GM19239 (cell line): ENCODE results near the gene PXDN.
"Not testable (repeated sequence)": the region's sequence is repeated elsewhere in the genome, so short reads cannot be mapped to it uniquely, and the experiment has no call there.

Experiments used
- DNase-seq: peaks from one replicate; pipeline ENCODE4 v3.0.0; 2011; ENCODE audit warnings: low spot score; ENCODE audit not compliant: insufficient read length
- FAIRE-seq: peaks from 2 replicates; lab custom pipeline; 2011; peaks lifted over from hg19 to GRCh38; lab: Jason Lieb, UNC

Gene PXDN

DNA sequence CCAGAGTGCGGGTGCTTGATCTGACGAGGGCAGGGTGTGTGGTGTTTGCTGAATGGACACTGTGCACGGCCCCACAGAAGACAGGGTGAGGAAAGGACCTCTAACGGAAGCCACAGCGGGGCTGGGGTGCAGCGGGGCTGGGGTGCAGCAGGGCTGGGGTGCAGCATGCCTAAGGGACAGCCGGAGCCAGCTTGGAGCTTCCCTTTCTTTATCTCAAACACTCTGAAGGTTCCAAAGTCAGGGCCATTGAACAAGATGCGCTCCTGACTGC is 35.0 kb downstream of the PXDN start:
- FAIRE-seq (no peak), DNase-seq (no peak)

DNA sequence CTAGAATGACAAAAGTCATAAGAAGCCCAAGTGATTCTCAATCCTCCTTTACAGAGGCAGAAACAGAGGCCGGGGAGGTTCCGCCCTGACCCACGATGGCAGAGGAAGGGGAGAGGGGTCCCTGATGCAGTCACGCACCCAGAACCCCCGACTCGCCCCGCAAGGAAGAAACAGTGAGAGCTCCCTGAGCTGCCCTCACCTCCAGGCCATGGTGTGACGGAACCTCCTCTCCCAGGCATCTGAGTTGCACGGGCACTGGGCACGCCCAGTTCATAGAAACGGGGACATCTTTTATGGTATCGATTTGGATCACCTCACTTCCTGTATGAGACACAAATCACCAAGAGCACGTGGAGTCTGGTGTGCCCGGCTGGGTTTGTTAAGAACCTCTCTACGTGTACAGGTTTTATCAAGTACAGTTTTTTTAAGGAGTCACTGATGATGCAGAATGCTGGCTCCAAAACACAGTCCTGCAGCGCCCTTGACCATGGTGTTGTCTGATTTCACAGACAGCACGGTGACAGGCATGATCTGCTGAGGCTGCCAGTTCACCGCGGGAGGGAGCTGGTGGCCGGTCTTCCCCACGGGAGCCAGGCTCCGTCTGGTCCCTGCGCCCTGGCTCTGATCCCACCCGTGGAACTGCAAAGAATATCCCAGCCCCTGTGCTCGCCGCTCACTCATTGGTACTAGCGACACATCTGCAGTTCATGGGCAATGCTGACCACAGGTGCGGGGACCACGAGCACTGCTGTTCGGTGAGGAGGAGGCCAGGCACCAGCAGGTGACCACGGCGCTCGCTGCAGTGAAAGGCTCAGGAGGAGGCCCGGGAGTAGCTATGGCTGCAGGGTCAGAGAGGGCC is 35.6 kb downstream of the PXDN start:
- DNase-seq = no peak
- FAIRE-seq = no peak

DNA sequence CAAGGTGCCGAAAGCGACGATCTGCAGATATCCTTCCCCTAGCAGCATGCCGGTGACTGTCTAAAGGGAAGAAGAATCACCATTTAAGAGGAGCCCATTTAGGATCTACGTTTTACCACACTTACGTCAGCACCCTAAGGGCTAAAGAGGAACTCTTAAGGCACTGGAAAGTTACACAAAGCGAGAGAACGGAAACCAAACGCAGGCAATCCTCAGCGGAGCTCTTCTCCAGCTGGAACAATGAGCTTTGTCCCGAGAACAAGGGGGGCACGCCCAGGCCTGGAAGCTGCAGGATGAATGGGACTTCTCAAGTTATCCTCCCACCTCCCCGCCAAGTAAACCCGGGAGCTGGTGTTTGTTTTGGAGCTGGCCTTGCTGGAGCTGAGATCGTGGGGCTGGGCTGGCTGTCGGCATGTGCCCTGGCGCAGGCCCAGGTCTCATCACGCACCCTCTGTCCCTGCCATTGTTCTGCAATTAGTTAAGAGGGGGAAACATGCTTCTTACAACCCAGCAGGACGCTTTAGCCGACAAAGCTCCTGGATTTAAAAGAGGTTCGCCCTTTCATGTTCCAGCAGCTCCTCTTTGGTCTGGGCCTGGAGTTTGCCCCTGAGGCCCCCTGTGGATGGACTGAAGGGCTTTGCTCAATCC is 36.4 kb downstream of the PXDN start:
- no peak for FAIRE-seq
- DNase-seq = no peak

DNA sequence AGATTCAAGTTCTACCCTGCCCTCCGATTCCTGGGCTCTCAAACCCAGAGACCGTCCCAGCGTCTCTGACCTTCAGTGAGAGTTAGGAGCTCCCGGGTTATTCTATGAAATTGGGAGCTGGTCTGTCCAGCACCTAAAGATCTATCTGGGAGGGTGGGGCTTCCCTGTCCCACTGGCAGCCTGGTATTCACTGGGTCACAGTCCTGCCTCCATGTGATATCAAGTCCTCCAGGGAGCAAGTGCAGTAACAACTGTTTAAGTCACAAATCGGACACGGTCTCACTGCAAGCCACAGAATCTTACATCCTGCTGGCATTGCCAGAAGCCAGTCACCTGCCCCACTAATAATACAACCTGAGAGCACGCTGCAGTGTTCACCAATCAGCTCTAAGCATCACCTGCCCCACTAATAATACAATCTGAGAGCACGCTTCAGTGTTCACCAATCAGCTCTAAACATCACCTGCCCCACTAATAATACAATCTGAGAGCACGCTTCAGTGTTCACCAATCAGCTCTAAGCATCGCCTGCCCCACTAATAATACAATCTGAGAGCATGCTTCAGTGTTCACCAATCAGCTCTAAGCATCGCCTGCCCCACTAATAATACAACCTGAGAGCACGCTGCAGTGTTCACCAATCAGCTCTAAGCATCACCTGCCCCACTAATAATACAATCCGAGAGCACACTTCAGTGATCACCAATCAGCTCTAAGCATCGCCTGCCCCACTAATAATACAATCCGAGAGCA is 38.0 kb downstream of the PXDN start:
- FAIRE-seq, DNase-seq: not testable (repeated sequence)

DNA sequence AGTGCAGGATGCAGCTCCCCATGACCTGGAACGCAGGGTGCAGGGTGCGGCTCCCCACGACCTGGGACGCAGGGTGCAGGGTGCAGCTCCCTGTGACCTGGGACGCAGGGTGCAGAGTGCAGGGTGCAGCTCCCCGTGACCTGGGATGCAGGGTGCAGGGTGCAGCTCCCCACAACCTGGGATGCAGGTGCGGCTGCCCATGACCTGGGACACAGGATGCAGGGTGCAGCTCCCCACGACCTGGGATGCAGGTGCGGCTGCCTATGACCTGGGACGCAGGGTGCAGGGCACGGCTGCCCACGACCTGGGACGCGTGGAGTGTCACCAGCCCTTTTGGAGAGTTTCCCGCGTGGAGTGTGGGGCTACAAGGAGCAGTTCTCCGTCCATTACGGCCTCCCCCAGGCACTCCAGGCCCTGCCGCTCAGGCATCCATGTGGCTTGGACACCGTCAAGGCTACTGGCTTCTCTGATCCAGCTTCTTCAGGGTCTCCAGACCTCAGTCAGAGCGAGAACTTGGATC is 38.7 kb downstream of the PXDN start:
- no peak for FAIRE-seq
- DNase-seq = no peak

DNA sequence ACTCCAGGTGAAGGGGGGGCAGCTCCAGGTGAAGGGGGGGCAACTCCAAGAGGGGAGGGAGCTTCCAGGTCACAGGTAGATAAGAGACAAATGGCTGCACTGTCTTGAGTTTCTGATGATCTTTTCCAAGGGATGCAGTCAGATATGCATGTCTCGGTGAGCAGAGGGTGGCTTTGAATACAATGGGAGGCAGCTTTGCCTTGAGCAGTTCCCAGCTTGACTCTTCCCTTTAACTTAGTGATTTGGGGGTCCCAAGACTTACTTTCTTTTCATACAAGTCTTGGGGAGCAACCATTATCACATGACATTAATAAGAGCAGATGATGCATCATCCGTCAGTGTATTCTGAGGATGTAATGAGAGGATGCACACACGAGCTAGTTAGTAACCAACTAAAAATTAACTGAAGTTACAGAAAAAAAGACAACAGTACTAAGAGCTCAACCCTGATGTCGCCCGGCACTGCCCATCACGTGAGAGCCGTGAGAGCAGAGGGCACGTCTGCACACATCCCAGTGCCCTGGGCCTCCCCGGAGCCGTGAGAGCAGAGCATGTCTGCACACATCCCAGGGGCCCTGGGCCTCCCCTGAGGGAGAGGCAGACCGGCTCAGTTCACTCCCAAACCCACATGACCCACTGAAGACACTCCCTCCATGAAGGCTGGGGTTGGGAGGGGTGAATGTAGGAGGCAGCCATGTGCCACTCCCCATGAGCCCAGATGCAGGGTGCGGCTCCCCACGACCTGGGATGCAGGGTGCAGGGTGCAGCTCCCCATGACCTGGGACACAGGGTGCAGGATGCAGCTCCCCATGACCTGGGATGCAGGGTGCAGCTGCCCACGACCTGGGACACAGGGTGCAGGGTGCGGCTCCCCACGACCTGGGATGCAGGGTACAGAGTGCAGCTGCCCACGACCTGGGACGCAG is 39.4 kb downstream of the PXDN start:
- no peak for DNase-seq

DNA sequence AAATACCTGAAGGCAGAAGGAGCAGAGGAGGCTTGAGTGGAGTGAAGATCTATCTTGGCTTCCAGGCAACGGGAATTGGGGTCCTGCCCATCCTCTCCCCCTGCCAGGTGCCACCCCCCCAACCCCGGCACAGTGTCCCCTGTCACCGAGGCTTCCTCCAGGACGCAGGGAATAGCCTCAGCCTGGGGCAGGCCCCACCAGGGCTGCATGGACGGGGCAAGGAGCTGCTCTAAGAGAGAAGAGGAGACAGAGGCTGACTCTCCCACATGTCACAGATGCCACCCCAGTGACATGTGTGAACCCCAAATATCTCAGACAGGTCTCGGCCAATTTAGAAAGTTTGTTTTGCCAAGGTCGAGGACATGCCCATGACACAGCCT is 42.1 kb downstream of the PXDN start:
- FAIRE-seq = no peak
- DNase-seq = no peak

More for the DNA sequence above, 39.4 kb downstream of the PXDN start:
- FAIRE-seq = no peak

DNA sequence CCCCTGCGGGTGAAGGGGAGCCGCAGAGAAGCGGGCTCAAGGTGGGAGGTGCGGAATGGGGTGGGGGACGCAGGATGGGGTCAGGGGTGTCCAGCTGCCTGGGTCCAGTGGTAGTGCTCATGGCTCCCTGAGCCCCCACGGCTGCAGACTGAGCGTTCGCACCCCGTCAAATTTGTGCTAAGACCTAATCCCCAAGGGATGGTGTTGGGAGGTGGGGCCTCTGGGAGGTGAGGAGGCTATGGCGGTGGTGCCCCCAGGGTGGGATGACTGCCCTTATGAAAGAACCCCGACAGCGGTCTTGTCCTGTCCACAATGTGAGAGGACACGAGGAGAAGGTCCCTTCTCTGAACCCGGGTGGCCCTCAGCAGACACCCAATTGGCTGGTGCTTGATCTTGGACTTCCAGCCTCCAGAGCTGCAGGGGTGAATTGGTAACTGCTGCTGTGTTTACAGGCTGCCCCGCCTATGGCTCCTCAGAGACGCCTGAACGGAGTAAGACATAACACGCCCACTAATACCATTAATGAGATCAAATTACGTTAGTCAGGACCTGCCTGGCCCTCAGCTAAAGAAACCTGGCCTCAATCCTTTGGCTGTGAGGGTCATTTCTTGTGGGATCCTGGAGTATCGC is 42.6 kb downstream of the PXDN start:
- DNase-seq (no peak), FAIRE-seq (no peak)

DNA sequence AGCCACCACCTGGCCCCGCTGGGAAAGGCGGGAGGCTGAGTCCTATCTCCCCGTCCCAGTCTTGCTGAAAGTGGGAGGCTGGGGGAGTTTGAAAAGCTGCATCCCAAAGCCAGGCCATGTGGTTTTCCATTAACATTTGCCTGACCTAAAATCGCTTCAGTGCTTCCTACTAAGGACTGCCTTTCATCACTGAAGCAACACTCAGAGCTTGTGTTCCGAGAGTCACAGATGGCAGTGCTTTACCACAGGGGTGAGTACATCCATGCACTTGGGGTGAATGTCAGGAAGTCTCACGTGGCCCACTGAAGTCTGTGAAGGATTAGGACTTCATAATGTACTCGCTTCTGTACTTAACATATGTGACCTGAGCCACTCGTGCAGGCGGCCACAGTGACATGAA is 43.3 kb downstream of the PXDN start:
- no peak for DNase-seq
- FAIRE-seq = no peak

DNA sequence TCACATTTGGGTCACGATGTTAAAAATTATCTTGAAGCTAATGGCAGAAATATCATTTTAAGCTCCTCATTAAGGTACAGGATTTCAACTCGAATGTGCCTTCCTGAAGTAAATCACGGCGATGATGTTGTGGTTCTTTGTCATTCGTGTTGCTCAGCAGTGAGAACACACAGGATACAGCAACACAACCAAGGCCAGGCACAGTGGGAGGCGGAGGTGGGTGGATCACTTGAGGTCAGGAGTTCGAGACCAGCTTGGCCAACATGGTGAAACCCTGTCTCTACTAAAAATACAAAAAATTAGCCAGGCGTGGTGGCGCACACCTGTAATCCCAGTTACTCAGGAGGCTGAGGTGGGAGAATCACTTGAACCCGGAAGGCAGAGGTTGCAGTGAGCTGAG is 43.9 kb downstream of the PXDN start:
- FAIRE-seq, DNase-seq: not testable (repeated sequence)

DNA sequence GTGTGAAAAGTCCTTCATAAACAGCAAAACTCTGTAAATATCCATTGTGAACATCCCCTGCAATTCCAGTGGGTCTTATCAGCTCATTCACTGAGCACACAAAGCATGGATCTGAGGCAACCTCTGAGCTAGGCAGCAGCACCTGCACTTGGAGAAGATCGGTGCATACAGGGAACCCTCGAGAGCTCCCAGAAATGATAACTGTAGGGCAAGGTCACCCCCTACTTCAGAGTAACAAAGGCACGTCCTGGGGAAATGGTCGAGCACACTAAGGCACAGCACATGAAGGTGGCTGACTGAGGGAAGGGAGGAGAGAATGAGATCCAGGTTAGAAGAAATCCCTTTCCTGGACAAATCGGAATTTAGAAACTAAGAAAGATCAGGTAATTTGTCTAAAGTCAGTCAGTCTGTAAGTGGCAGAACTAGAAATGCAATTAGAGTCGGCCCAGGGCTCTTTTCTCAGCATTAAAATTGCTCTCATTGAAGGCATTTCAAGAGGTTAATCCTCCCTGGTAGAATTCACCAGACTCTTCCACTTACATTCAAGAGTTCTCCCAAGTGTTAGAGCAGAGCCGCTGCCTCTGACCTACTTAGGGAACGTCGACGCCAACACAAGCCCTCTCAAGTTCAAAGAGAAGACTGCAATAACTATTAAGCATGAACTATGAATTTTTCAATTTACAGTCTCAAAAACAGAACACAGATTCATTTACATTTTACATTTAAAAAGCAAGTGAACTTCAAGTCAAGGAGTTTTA is 45.9 kb downstream of the PXDN start:
- no peak for FAIRE-seq
- no peak for DNase-seq

DNA sequence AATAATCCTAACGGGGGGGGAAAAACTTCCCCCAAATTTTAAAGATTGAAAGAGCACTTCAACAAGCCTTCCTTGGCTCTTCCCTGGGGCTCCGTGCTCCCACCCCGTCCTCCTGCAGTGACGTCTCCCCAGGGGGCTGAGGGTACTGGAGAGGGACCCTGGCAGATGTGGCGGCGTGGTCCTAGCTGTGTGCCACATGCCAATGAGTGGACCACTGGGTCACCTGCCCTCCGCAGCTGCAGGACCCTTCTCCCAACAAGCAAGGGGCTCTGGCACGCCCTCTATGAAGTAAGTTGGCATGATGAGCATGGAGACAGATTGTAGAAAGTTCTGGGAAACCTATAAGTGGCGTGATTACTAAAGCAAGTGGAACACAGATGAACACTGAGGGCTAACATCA is 46.7 kb downstream of the PXDN start:
- DNase-seq = no peak
- no peak for FAIRE-seq

DNA sequence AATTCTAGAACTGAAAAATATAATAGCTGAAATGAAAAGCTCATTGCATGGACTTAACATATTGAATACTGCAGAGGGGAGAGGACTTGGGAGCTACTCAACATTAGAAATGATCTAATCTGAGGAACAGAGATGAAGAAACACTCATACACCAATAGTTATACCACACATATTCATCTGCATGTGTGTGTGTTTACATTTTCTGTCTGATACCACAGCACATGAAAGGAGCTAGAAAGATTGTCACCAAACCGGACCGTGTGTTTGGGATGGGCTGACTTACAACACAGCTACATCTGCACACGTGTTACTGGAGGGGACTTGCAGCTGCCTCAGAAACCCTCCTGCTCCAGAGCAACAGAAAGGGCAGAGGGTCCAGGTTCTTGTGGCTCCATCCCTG is 47.8 kb downstream of the PXDN start:
- no peak for DNase-seq
- no peak for FAIRE-seq

DNA sequence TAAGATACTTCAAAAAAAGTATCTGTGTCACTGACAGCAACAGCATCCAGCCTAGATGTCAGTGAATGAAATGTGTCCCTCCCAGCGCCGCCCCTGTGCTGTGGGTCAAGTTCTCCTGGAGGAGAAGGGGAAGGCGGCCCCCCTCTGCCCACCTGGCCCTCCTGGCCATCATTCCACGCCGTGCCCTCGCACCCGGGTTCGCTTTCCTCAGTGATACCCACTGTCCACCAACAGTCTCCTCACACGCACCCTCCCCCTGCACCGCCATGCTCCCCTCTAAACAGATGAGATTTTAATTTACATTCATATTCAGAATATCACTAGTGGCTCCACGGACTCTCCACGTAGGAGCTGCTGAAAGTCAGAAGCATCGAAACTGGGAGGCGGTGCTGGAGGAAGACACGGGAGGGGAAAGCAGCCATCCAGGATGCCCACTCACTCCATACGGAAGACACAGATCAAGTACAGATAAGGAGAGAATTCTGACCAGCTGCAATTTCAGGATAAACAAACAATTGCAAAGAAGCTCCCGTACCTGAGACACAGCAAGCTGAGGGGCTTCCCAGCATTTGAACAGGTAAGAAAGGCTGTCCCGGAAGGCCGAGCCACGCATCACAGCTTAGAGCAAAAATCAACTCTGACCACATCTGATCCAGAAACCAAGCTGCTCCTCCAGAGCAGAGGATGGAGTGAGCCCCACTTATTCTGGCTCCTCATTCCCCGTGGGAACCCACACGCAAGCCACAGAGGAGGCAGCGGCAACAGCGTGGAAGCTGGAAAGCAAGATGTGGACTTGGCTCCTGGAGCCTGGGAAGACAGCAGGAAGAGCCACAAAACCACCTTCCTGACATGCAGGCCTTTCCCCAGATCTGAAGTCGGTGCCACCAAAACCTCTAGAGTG is 49.7 kb downstream of the PXDN start:
- DNase-seq = no peak
- FAIRE-seq = no peak

DNA sequence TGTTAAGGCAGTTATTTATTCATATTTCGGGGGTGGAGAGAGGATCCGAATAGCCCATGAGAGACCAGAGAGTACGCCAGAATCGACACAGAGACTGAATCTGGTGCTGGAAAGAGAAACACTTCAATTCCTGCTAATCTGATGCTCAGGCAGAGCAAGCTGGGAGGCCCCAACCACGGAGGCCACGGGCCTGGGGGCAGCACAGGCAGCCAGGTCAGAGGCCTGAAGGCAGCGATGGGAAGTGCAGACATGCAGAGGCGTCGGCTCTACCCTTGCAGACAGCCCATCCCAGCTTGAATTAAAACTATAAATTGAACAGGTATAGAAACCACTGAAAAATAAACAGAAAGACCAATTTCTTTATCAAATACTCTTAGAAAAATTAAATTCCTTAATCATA is 50.6 kb downstream of the PXDN start:
- no peak for FAIRE-seq
- DNase-seq = no peak

DNA sequence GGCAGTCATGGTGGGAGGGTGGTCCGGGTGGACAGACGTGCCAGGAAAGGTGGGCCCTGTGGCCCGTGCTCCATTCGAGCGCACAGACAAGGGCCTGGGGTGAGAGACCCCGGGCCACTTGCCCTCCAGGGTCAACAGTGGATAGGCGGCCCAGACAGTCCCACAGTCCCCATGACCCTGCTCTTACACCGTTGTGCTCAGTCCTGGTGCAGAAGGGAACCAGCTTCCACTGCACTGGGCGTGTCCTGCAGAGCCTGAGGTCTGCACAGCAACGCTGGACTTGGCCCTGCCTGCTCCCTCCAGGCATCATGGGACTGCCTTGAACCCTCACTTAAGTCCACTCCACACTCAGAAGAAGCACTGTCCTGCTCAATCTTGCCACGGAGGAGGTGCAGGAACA is 52.0 kb downstream of the PXDN start:
- FAIRE-seq (no peak), DNase-seq (no peak)

DNA sequence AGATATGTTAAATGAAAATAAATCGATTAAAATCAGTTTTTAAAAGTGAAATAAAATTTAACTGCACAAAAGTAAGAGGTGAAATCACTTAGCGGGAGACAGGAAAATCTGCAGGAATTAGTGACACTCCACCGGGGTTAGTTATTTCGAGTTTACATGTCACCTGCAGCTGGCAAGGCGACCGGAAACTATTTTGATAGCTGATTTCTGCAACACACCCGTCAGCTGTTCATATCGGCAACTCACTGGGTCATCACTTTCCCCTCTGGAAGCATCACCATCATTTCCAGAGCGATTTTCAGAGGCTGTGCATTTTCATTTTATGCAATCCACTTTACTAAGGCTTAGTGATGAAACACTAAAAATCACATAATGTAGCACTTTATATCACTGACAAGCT is 52.9 kb downstream of the PXDN start:
- FAIRE-seq = no peak
- no peak for DNase-seq
